G401 (cell line): ENCODE results near the gene EEIG1. TPM values are rescaled to one million over a fixed set of nuclear protein-coding genes. Genes with fewer than 3 reads are reported as not detected.

Experiments
- DNase-seq: peaks from one replicate; pipeline ENCODE4 v3.0.0-alpha.2; 2015; ENCODE audit warnings: low spot score
- in situ Hi-C: cut with HindIII; loops from 2 replicates; pipeline ENCODE4 v1.10.0; 2016; ENCODE audit warnings: low sequenced_read_pairs, mixed read lengths
- total RNA-seq: library from RNA; depleted of rRNA; stranded (reverse); fragments of >200 nt; shearing (Covaris generic); gene quantifications from 2 replicates; pipeline ENCODE4 v1.2.3, GENCODE V29; 2014

Gene EEIG1
- total RNA-seq, 1 experiment from 2014 or later: 12.4 TPM

DNA sequence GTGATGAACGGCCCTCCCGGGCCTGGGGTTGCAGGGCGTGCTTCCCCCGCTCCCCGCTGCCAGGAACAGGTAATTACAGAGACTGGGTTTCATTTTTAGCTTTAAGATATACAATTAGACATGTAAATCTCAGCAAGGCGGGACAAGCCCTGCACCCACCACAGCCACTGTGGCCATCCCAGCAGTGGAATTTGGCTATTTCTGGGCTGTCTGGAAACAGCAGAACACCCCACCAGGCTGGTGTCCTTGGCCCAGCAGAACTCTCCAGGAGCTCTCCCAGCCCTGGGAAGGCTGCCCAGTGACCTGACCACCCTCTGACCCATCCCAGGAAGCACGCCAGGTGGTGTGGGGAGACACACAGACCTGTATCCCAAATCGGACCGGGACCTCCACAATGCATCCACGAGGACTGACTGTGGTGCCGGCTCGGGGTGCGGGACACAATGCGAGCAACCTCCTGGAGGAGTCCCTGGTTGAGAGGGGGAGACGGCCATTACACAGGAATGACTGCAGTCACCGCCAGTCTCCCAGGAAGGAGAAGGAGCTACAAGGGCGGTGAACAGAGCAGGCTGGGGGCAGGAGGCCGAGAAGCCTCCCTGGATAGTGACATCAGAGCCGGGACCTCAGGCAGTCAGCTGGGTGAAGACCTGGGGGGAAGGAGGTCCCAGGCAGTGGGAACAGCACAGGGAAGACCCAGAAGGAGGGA lies 17.3 kb downstream of the EEIG1 start:
- in situ Hi-C loops: no loop called here
- no peak for DNase-seq

DNA sequence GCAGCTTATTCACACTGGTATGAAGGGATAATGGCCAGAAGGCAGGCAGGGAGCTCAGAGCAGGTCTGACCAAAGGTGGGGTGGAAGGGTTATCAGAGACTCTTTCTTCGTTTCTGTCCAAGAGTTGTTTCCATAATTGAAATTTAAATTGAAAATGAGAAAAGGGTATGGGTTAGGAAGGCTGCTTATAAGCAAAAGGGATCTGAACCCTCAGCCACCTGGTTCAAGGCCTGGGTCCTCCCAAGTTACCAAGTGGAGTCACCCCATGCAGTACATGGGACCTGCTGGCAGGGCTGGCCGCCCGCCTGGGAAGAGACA lies 17.8 kb downstream of the EEIG1 start:
- no peak for DNase-seq
- in situ Hi-C loops: no loop called here

DNA sequence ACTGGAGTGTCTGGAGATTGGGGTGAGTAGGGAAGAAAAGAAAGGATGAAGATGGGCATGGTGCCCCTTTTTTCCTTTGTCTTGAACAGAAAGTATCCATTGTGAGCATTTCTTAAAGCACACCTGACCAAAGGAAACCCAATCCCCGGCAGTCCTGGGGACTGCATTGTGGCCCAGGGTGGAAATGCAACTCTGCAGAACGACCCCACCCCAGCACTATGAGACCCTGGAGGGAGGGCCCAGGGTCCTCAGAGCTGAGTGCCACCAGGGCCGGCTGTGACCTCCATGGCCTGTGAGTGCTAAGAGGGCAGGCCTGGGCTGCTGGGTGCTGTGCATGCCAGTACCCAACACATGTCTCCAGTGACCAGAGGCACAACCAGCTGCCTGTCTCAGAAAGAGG lies 18.5 kb downstream of the EEIG1 start:
- DNase-seq: no peak
- in situ Hi-C loops: no loop called here

DNA sequence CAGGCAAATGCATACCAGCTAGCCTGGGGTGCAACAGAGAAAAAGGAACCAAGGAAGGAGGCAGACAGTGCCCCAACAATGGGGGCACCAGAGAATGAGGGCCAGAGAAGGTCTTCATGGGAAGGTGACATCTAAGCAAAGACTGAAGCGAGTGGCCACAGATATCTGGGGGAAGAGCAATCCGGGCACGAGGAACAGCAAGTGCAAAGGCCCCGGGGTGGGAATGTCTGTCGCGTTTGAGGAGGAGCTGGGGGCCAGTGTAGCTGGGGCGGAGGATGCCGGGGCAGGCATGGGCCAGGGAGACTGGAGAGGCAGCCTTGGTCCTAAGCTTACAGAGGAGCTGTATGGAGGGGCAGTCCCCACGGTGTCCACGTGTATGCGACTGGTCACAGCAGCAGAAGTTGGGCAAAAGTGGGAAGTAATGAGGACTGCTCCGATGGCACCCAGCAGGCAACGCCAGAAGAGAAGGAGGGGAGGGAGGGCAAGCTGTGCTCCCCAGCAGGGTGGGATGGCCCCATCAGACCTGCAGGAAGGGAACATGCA lies 19.1 kb downstream of the EEIG1 start:
- in situ Hi-C loops: no loop called here
- no peak for DNase-seq

DNA sequence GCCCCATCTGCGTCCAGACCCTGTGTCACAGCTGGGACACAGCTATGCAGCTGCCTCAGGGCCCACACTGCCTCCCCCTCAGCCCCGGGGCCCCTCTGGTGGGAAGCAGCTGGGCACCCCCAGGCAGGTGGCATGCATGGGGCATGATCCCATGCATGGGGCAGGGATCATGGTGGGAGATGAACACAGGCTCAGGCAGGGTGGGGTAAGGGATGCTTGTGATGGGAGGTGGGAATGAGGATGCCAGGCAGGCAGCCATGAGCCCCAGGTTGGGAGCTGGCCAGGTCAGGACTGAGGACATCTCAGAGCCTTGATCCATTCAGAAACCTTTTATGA lies 19.7 kb downstream of the EEIG1 start:
- in situ Hi-C loops: no loop called here
- DNase-seq: no peak

DNA sequence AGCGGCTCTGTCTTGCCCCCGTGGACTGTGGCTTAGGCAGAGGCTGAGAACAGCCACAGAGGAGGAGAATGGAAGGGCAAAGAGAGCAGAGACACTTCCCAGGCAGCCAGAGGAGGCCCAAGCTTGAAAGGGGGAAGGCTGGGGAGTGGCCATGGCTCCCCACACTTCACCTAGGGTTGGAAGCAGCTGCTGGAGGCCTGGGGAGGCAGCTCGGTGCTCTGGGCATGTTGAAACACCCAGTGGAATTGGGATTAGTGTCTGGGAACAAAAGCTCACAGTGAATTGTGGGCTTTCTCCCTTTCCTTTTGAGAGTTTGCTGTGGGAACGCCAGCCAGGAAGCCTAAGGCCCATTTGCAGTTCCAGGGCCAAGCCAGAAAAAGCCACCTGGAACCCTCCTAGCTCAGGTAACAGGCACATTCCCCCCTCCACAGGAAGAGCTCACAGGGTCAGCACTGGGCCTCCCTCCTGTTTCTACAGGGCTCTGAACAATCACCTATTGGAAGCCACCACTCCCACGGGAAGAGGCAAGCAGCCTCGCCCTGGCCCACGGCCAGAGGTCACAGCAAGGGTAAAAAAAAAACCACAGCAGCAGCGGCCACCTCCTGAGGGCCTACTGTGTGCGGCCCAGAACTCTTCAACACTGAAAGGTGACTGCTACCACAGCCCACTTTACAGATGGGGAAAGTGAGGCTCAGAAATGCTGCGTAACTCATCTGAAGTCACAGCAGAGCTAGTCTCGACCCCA lies 20.2 kb downstream of the EEIG1 start:
- DNase-seq: no peak
- in situ Hi-C loops: no loop called here

DNA sequence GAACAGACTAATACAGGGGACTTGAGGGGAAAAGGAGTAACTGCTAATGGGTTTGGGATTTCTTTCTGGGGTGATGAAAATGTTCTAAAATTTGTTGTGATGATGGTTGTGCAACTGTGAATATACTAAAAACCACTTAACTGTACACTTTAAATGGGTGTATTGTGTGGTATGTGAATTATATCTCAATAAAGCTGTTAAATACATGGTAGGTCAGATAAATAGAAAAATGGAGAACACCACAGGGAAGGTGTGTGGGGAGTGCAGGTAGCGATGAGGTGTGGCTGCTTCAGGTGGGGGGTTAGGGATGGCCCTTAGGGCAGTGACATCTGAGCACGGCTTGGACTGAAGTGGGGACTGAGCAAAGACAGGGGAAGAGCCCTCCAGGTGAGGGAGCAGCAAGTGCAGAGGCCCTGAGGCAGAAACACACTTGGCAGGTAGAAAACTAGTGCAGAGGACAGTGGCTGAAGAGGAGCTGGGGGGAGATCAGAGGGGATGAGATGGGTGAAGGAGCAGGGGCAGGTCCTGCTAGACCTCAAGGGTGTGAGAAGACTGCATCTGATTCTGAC lies 20.9 kb downstream of the EEIG1 start:
- no peak for DNase-seq
- in situ Hi-C loops: no loop called here

DNA sequence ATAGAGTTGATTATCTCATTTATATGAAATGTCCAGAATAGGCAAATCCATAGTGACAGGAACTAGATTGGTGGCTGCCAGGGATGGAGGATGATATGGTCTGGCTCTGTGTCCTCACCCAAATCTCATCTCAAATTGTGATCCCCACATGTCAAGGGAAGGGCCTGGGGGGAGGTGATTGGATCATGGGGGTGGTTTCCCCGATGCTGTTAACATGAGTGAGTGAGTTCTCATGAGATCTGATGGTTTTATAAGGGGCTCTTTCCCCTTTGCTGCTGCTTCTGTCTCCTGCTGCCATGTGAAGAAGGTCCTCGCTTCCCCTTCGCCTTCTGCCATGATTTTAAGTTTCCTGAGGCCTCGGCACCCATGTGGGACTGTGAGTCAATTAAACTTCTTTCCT lies 21.4 kb downstream of the EEIG1 start:
- in situ Hi-C loops: no loop called here
- DNase-seq: no peak

DNA sequence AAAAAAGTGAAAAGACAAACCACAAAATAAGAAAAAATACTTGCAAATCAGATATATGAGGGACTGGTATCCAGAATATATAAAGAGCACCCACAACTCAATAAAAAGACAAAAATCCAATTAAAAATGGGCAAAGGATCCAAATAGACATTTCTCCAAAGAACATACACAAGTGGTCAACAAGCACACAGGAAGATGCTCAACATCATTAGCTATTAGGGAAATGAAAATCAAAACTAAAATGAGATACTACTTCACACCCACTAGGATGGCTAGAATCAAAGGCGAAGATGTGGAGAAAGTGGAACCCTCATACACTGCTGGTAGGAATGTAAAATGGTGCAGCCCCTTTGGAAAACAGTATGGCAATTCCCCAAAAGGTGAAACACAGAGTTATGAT lies 22.1 kb downstream of the EEIG1 start:
- in situ Hi-C loops: no loop called here

DNA sequence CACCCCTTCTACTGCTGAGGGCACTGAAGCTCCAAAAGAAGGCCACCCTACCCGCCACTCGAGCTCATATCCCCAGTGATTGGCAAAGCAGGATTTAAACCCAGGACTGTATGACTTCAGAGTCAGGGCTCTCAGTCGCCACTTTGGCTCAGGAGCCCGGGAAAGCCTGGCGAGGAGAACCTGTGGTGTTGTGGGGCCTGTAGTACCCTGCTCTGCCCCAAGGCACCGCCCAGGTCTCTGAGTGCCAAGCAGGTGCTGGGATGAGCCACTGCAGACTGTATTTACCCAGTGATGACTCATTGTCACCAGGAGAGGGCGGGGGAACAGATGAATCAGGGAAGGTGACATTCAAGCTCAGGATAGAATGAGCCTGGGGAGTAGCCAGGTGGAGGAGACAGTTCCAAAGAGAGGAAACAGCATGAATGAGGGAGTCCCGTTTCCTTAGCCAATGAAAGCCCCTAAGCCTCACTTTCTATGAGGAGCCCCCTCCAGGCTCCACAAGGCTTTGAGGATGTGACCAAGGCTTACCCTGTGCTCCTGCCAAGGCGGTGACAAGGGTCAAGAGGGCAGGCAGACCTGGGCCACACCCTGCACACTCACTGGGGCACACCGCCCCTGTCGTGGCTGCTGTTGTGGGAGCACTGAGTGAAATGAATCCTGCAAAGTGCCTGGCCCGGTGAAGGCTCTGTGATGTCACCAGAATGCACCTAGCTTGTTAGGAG lies 25.3 kb downstream of the EEIG1 start:
- peak; percentile 93 for DNase-seq
- in situ Hi-C loops: no loop called here

More for the DNA sequence above, 22.1 kb downstream of the EEIG1 start:
- no peak for DNase-seq

DNA sequence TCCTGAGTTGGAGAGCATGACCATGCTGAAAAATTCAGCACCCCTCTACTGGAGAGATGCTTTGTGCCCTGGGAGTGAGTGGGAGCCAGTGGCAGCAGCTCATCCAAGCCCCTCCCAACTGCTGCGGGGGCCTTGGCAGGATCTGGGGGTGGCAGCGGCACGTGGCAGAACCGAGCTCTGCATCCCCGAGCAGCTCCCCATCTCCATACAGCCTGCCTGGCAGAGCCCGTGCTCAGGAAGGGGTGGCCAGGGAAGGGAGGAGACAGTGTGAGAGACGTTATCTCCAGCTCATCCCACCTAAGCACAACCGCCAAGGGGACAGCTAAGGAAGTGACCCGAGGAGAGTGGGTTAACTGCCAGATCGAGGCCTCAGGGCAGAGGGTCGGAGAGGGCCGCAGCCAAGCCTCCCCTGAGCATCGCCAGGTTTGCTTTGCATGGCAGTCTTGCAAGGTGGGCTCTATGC lies 25.9 kb downstream of the EEIG1 start:
- DNase-seq: no peak
- in situ Hi-C loops: no loop called here

DNA sequence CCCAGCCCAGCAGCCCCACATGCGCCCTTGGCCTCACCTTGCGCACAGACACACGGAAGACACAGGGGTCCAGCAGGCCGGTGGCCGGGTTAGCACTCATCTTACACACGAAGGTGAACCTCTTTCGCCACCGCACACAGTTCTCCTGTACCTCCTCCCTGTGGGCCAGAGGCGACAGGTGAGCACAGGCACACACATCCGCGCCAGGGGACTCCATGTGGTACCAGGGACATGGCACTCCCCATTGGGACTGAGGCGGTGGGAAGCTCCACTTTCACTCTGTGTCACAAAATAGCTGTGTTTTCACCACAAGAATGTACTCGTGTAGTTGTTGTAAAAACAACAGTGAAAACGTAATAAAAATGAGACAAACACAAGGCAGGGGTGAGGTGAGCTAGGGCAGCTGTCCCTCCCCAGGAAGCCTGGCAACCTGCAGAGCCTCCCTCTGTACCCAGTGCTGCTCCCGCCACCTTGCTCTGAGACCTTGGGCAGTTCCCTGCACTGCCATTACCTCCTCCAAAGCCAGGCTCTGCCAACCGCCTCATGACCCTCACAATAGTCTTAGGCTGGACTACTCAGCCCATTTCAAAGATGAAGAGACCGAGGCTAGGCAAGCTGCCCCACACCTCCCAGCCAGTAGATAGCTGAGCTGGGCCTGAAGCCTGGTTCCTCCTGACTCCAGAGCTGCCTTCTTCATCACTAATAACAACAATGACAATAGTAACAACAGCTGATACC lies 26.9 kb downstream of the EEIG1 start:
- DNase-seq: no peak
- in situ Hi-C loops: no loop called here

DNA sequence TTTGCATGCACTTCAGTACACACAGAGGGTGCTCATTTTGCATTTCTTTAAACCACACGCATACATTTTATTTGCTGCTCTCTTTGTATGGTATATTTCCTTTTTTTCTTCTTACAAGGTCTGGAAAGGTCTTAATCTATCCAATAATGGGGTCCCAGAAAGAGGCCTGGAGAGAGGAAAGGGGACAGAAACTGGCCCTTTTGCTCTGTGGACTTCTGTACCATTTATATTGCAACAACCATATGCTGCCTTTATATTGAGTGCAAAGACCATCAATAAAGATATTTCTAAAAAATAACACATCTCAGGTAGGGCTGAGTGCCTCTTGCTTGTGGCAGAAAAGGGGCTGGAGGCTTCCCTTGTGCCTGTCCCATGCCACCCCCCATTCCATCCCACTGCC lies 27.6 kb downstream of the EEIG1 start:
- in situ Hi-C loops: no loop called here
- no peak for DNase-seq

DNA sequence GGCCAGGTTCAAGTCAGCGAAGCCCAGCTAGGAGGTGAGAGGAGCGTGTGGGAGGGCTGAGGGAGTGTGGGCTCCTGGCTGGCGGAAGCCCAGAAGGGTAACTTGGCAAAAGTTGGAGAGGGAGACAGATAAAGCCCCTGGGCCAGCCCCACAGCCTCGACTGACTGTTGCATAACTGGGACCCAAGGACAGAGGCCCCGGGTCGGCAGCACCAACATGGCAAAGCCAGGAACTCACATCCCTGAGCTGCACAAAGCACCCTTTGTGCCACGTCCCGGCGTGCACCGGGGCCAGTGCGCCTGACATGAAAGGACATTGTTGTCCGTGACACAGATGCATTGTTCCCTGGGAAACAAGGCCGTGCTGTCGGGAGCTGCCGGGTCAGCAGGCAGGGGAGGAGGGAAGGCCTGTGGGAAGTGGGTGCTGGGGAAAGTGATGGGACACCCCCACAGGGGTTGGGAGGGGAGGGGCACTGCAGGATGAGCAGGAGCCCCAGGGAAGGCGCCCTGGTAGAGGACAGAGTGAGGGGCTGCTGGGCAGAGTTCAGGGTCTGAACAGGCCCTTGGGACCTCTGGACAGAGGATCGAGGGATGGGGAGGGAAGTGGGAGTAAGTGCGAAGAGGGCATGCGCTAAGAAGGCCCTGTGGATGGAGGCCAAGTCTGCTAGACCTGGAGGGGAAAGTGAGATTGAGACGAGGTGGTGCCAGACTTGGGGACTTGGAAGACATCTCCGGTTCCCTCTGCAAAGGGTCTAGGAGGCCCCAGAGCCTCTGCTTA lies 30.1 kb downstream of the EEIG1 start:
- in situ Hi-C loops: no loop called here
- DNase-seq: no peak

DNA sequence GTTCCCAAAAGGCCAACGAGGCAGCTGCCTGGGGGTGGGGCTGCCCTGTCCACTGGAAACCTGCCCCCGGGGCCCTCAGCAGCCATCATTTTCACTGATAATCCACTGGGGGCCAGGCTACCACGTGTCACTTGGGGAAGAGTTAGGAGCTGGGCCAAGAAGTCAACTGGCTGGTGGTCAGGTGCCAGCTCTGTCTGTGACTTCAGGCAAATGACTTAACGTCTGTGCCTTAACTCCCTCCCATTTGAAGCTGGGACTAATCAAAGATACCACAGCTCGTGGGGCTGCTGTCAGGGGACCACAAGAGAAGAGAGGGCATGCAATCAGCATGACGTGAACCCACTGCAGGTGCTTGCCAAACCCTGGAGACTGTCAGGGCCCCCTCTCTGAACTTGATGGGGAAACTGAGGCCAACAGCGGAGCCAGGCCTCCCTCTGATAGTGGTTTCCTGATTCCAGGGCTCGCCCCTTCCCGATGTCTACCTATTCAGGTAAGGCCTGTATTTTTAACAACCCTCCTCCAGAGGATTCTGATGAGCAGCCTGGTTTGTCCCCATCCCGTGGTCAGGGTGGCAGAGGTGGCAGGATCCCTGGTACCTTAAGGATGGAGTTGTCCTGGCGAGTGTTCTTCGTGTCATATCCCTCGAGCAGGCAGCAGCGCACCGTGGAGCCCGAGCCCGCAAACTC lies 30.8 kb downstream of the EEIG1 start:
- in situ Hi-C loops: loop anchor here (25.0 kb wide), 1 partner anchor 188 kb away; no protein-coding TSS in a partner anchor
- DNase-seq: no peak

DNA sequence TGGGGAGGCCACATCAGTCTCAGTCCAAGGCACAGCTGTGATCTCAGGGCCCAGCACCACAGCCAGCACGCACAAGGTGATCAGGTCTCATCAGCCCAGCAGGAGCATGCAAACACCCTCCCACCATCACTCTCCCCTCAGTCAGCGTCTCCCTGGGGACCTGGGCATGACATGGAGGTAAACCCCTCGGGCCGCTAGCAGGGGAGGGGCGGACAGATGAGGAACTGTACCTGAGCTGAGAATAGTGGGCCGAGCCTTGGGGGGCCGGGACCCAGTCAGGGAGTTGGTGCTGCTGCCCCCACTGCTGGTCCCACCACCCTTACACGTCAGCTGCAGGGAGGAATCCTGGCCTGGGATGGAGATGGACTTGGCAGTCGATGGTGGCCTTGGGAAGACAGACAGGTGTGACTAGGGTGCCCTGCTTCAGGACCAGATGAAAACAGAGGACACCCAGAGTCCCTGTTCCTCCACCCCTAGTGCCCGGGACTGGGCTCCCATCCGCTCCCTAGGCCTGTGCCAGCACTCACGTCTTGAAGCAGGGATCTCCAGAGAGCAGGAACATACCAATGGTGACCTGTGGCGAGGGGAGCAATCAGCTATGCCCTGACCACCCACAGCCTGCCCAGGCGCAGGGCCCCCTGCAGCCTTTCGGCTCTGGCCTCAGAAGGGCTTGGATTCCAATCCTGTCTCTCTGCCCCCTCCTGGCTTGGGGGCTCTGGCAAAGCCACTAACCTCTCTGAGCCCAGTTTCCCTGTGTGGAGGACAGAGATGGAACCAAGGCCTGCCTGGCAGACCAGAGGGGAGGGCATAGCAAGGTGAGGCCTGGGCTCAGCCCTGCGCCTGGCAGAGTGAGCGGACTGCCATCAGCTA lies 32.7 kb downstream of the EEIG1 start:
- DNase-seq: no peak
- in situ Hi-C loops: loop anchor here (25.0 kb wide), 1 partner anchor 186 kb away; no protein-coding TSS in a partner anchor

DNA sequence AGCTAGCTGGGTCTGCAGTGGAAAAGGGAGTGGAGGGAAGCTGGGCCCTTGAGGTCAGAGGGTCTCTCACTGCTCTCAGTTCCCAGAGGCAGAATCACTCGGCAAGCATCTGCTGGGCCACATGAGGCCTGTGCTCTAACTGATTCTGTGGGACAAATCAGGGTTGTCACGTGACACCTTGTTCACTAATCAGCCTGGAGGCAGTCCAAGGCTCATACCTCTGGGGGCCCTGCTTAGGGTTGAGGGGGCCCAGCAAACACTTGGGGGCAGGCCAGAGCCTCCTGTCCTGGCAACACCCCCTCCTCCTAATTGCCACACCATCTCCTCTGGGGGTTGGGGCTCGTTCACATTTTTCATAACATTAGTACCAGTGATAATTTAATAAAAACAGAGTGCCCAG lies 34.1 kb downstream of the EEIG1 start:
- no peak for DNase-seq
- in situ Hi-C loops: loop anchor here (25.0 kb wide), 1 partner anchor 184 kb away; no protein-coding TSS in a partner anchor
